Neural cell (in vitro differentiated cells): ENCODE results near the gene TRAPPC4. TPM values are rescaled to one million over a fixed set of nuclear protein-coding genes. Genes with fewer than 3 reads are reported as not detected.

Experiments used
- H2AFZ ChIP-seq: fragments of 200-600, 300-800 bp; sonication (generic), shearing (Covaris generic); 2 replicates; pipeline ENCODE4 v1.6.0; 2014; ENCODE audit warnings: low read depth, mild to moderate bottlenecking, antibody characterized with exemption, low read length, moderate library complexity
- H3F3A ChIP-seq: fragments of 200-600 bp; shearing (Covaris generic); 2 replicates; pipeline ENCODE4 v1.6.1; 2016; ENCODE audit warnings: mild to moderate bottlenecking, moderate library complexity, mixed read lengths, antibody characterized with exemption, low read length; ENCODE audit not compliant: insufficient read depth, poor library complexity, severe bottlenecking
- H3K27ac ChIP-seq: fragments of 200-600, 300-800 bp; sonication (generic), shearing (Covaris generic); 2 replicates; pipeline ENCODE4 v1.5.1; 2014; ENCODE audit warnings: mild to moderate bottlenecking, low read length, moderate library complexity
- H3K27me3 ChIP-seq: fragments of 300-800, 200-600 bp; sonication (generic), shearing (Covaris generic); 2 replicates; pipeline ENCODE4 v1.6.0; 2014; ENCODE audit warnings: mild to moderate bottlenecking, low read depth, low read length, moderate library complexity; ENCODE audit not compliant: insufficient read depth
- H3K36me3 ChIP-seq: fragments of 300-800, 200-600 bp; sonication (generic), shearing (Covaris generic); 2 replicates; pipeline ENCODE4 v1.5.1; 2014; ENCODE audit warnings: mild to moderate bottlenecking, antibody characterized with exemption, low read length, moderate library complexity; ENCODE audit not compliant: insufficient read depth
- H3K4me2 ChIP-seq: fragments of 300-800, 200-600 bp; sonication (generic), shearing (Covaris generic); 2 replicates; pipeline ENCODE4 v1.6.0; 2014; ENCODE audit warnings: mild to moderate bottlenecking, low read length
- H3K4me3 ChIP-seq: fragments of 300-800, 200-600 bp; sonication (generic), shearing (Covaris generic); 2 replicates; pipeline ENCODE4 v1.5.1; 2014; ENCODE audit warnings: mild to moderate bottlenecking, low read length, moderate library complexity
- H3K79me2 ChIP-seq: fragments of 200-600 bp; shearing (Covaris generic); replicated peaks from 2 replicates; pipeline ENCODE4 v1.6.0; 2014; ENCODE audit warnings: mild to moderate bottlenecking, low read length, moderate library complexity; ENCODE audit not compliant: insufficient read depth
- H3K9ac ChIP-seq: fragments of 300-800, 200-600 bp; sonication (generic), shearing (Covaris generic); 2 replicates; pipeline ENCODE4 v1.6.1; 2016; ENCODE audit warnings: mild to moderate bottlenecking, low read length, mixed read lengths
- H3K9me2 ChIP-seq: fragments of 200-600 bp; shearing (Covaris generic); 2 replicates; pipeline ENCODE4 v1.6.1; 2016; ENCODE audit warnings: mild to moderate bottlenecking, low read length, mixed read lengths; ENCODE audit not compliant: insufficient read depth
- H3K9me3 ChIP-seq: fragments of 200-600, 300-800 bp; sonication (generic), shearing (Covaris generic); 2 replicates; pipeline ENCODE4 v1.6.1; 2016; ENCODE audit warnings: mild to moderate bottlenecking, mixed run types, low read length, moderate library complexity, mixed read lengths
- H4K20me1 ChIP-seq: fragments of 200-600 bp; shearing (Covaris generic); 2 replicates; pipeline ENCODE4 v1.6.1; 2016; ENCODE audit warnings: mild to moderate bottlenecking, mixed run types; ENCODE audit not compliant: insufficient read depth
- CTCF ChIP-seq: fragments of 450-650 bp; IDR thresholded peaks from 2 replicates; pipeline ENCODE4 v1.5.1; 2014; ENCODE audit warnings: antibody characterized with exemption, mild to moderate bottlenecking, moderate library complexity; ENCODE audit not compliant: poor library complexity, severe bottlenecking
- EP300 ChIP-seq: fragments of 450-650 bp; conservative IDR thresholded peaks from 2 replicates; pipeline ENCODE4 v1.6.1; 2014; ENCODE audit warnings: antibody characterized with exemption, mild to moderate bottlenecking, moderate library complexity; ENCODE audit not compliant: poor library complexity, severe bottlenecking
- EZH2 ChIP-seq: fragments of 200-600, 300-800 bp; shearing (Covaris generic), sonication (generic); IDR thresholded peaks from 2 replicates; pipeline ENCODE4 v1.6.1; 2014; ENCODE audit warnings: antibody characterized with exemption, low read length, borderline replicate concordance, mild to moderate bottlenecking; ENCODE audit not compliant: insufficient read depth, poor library complexity, severe bottlenecking
- MXI1 ChIP-seq: fragments of 450-650 bp; conservative IDR thresholded peaks from 2 replicates; pipeline ENCODE4 v1.6.1; 2014; ENCODE audit warnings: antibody characterized with exemption, mild to moderate bottlenecking; ENCODE audit not compliant: poor library complexity, severe bottlenecking
- POLR2AphosphoS5 ChIP-seq: IDR thresholded peaks from 2 replicates; pipeline ENCODE4 v1.6.1; 2012
- RAD21 ChIP-seq: fragments of 450-650 bp; conservative IDR thresholded peaks from 2 replicates; pipeline ENCODE4 v1.6.1; 2014; ENCODE audit warnings: antibody characterized with exemption, mild to moderate bottlenecking, moderate library complexity
- REST ChIP-seq: IDR thresholded peaks from 2 replicates; pipeline ENCODE4 v1.6.1; 2012; ENCODE audit warnings: borderline replicate concordance
- SMC3 ChIP-seq: fragments of 450-650 bp; conservative IDR thresholded peaks from 2 replicates; pipeline ENCODE4 v1.6.1; 2014; ENCODE audit warnings: antibody characterized with exemption, mild to moderate bottlenecking, moderate library complexity; ENCODE audit not compliant: poor library complexity
- TAF1 ChIP-seq: IDR thresholded peaks from 2 replicates; pipeline ENCODE4 v1.6.1; 2012; ENCODE audit warnings: low read depth
- polyA plus RNA-seq: library from polyadenylated mRNA; depleted of rRNA; stranded (reverse); fragments of >200 nt; gene quantifications from 2 replicates; pipeline ENCODE4 v1.2.3, GENCODE V29; 2014

The TRAPPC4 gene
- polyA plus RNA-seq, 1 donor from 2014 or later = 276 TPM

DNA sequence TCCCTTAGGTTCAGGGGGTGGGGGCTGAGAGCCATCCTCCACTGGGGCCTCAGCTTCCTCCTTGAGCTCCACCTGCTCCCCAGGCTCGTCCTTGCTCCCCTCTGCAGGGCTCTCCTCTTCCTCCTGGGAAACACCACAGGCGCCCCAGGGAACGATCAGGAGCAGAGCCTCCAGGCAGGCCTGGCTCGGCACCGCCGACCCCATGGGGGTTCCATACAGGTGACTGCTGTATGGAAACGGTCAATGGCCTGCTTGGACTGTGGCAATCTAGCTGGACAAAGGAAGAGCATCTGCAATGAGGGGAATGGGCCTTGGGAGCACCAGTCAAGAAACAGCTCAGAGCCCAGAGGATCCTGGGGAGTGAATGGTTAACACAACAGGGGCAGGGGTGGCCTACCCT, 30.5 kb downstream of the TRAPPC4 start:
- no peaks in the 10 kb centered on the region for H3F3A ChIP-seq
- no peak overlapping the region for H3K4me2 ChIP-seq
- H3K9me2 ChIP-seq = no peaks in the 10 kb centered on the region
- no peaks in the 10 kb centered on the region for H3K79me2 ChIP-seq
- H3K4me3 ChIP-seq = no peak overlapping the region
- no peak overlapping the region for H3K27ac ChIP-seq
- no peak for TF ChIP-seq CTCF
- no peak for TF ChIP-seq REST
- no peak for TF ChIP-seq TAF1
- TF ChIP-seq EZH2 = no peak
- no peak for TF ChIP-seq RAD21
- TF ChIP-seq EP300 = no peak
- no peak for TF ChIP-seq SMC3
- TF ChIP-seq MXI1 = no peak
- TF ChIP-seq POLR2AphosphoS5 = no peak
- no peaks in the 10 kb centered on the region for H3K9me3 ChIP-seq
- H3K27me3 ChIP-seq = no peaks in the 10 kb centered on the region
- no peak overlapping the region for H3K9ac ChIP-seq
- H3K36me3 ChIP-seq = peaks cover 10% of the 10 kb centered on the region
- no peak overlapping the region for H2AFZ ChIP-seq
- no peaks in the 10 kb centered on the region for H4K20me1 ChIP-seq

GRCh38 chr11:119051440-119052162, 33.0 kb downstream of the TRAPPC4 start:
- TF ChIP-seq CTCF (no peak), RAD21 (no peak), POLR2AphosphoS5 (no peak), SMC3 (no peak), TAF1 (no peak), EP300 (no peak), EZH2 (no peak), MXI1 (no peak), REST (no peak)
- Histone ChIP-seq H3F3A (no peaks in the 10 kb centered on the region), H3K36me3 (peaks cover 10% of the 10 kb centered on the region), H3K9me2 (no peaks in the 10 kb centered on the region), H4K20me1 (no peaks in the 10 kb centered on the region), H3K79me2 (peaks cover 12% of the 10 kb centered on the region), H3K9me3 (no peaks in the 10 kb centered on the region), H2AFZ (no peak overlapping the region), H3K4me3 (no peak overlapping the region), H3K9ac (no peak overlapping the region), H3K27ac (no peak overlapping the region), H3K27me3 (no peaks in the 10 kb centered on the region), H3K4me2 (no peak overlapping the region)
